Measurements from ENCODE around the gene KLRC1. TPM values are rescaled to one million over a fixed set of nuclear protein-coding genes. Genes with fewer than 3 reads are reported as not detected.
"Not testable (repeated sequence)": the region's sequence is repeated elsewhere in the genome, so short reads cannot be mapped to it uniquely, and the experiment has no call there.

The KLRC1 gene
- total and polyA plus RNA-seq, 8 donors: 0.50 to 11.3 (median 1.7) TPM; not detected in 1

- WGBS, 5 donors: 91 to 97% (median 92%) methylated on average over 3 of the region's 3 CpGs
- H3K36me3 ChIP-seq: no peaks in the 10 kb centered on the region
- H3K9me3 ChIP-seq: peaks cover 0 to 29% (median 17%) of the 10 kb centered on the region in 4 donors
- H3K27ac ChIP-seq: no peak overlapping the region
- no peak overlapping the region for H3K4me3 ChIP-seq
- no peaks in the 10 kb centered on the region for H3K4me1 ChIP-seq
- no peak for TF ChIP-seq POLR2A (IDR thresholded peaks at IDR 0.05)
- intact Hi-C loops (cut with DNase I; ENCODE audit: low total_unique reads): no loop called here
- DNase-seq: no peak
- no peaks in the 10 kb centered on the region for H3K27me3 ChIP-seq
Observed at GRCh38 chr12:10457760-10458159, 4.6 kb upstream of the KLRC1 start.

DNA sequence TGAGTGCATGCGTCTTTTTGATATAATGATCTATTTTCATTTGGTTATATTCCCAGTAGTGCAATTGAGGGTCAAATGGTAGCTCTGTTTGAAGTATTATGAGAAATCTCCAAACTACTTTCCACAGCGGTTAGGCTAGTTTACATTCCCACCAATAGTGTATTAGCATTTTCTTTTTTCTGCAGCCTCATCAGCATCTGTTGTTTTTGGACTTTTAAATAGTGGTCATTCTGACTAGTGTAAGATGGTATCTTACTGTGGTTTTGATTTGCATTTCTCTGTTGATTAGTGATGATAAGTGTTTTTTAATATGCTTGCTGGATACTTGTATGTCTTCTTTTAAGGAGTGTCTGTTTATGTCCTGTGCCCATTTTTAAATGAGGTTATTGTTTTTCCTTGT lies 3.7 kb upstream of the KLRC1 start:
- no peaks in the 10 kb centered on the region for H3K4me1 ChIP-seq
- intact Hi-C loops (cut with DNase I; ENCODE audit: low total_unique reads): no loop called here
- no peaks in the 10 kb centered on the region for H3K27me3 ChIP-seq
- TF ChIP-seq, protein P1, sequence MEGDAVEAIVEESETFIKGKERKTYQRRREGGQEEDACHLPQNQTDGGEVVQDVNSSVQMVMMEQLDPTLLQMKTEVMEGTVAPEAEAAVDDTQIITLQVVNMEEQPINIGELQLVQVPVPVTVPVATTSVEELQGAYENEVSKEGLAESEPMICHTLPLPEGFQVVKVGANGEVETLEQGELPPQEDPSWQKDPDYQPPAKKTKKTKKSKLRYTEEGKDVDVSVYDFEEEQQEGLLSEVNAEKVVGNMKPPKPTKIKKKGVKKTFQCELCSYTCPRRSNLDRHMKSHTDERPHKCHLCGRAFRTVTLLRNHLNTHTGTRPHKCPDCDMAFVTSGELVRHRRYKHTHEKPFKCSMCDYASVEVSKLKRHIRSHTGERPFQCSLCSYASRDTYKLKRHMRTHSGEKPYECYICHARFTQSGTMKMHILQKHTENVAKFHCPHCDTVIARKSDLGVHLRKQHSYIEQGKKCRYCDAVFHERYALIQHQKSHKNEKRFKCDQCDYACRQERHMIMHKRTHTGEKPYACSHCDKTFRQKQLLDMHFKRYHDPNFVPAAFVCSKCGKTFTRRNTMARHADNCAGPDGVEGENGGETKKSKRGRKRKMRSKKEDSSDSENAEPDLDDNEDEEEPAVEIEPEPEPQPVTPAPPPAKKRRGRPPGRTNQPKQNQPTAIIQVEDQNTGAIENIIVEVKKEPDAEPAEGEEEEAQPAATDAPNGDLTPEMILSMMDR (IDR thresholded peaks at IDR 0.05): no peak
- TF ChIP-seq POLR2A (IDR thresholded peaks at IDR 0.05) (no peak), EP300 (IDR thresholded peaks at IDR 0.05) (no peak), POLR2AphosphoS5 (IDR thresholded peaks at IDR 0.05) (no peak)
- no peak overlapping the region for H3K4me3 ChIP-seq
- H3K36me3 ChIP-seq: no peaks in the 10 kb centered on the region
- DNase-seq: no peak
- 82 to 93% (median 89%) methylated on average over 2 of the region's 2 CpGs for WGBS, 5 donors
- peaks cover 0 to 29% (median 17%) of the 10 kb centered on the region in 4 donors for H3K9me3 ChIP-seq
- no peak overlapping the region for H3K27ac ChIP-seq

- TF ChIP-seq POLR2AphosphoS5 (IDR thresholded peaks at IDR 0.05) (no peak), EP300 (IDR thresholded peaks at IDR 0.05) (no peak), POLR2A (IDR thresholded peaks at IDR 0.05) (no peak)
- no peaks in the 10 kb centered on the region for H3K36me3 ChIP-seq
- 78 to 100% (median 88%) methylated on average over 1 of the region's 1 CpG for WGBS, 5 donors
- DNase-seq: no peak
- H3K9me3 ChIP-seq: peaks cover 0 to 29% (median 17%) of the 10 kb centered on the region in 4 donors
- H3K27me3 ChIP-seq: no peaks in the 10 kb centered on the region
- intact Hi-C loops (cut with DNase I; ENCODE audit: low total_unique reads): no loop called here
- no peak overlapping the region for H3K27ac ChIP-seq
- H3K4me1 ChIP-seq: no peaks in the 10 kb centered on the region
- H3K4me3 ChIP-seq: no peak overlapping the region
Observed at GRCh38 chr12:10455766-10456165, 2.6 kb upstream of the KLRC1 start.

DNA sequence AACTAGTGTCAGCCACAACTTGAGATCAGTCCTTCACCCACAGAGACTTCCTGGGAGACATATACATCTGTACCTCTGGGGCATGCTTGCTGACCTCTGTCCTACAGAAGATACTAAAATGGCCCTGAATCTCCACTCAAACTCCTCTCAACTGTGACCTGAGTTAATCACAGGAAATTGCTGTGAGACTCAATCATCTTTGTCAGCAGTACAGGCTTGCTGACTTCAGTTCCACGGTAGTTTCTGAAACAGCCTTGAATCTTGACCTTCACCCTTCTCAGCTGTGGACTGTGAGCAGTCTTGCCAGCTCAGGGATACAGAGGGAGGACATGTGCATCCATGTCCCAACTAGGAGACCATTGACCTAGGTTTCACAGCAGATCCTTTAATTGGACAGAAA lies 1.4 kb upstream of the KLRC1 start:
- Histone ChIP-seq H3K4me1 (no peaks in the 10 kb centered on the region), H3K27ac (no peak overlapping the region), H3K9me3 (peaks cover 0 to 29% (median 17%) of the 10 kb centered on the region in 4 donors), H3K27me3 (no peaks in the 10 kb centered on the region), H3K36me3 (no peaks in the 10 kb centered on the region), H3K4me3 (no peak overlapping the region)
- 47 to 68% (median 60%) methylated on average over 1 of the region's 1 CpG for WGBS, 5 donors
- intact Hi-C loops (cut with DNase I; ENCODE audit: low total_unique reads): no loop called here
- no peak for TF ChIP-seq POLR2AphosphoS5 (IDR thresholded peaks at IDR 0.05)
- TF ChIP-seq, protein P1 (IDR thresholded peaks at IDR 0.05): no peak
- TF ChIP-seq EP300 (IDR thresholded peaks at IDR 0.05): no peak
- no peak for TF ChIP-seq POLR2A (IDR thresholded peaks at IDR 0.05)
- DNase-seq: no peak

DNA sequence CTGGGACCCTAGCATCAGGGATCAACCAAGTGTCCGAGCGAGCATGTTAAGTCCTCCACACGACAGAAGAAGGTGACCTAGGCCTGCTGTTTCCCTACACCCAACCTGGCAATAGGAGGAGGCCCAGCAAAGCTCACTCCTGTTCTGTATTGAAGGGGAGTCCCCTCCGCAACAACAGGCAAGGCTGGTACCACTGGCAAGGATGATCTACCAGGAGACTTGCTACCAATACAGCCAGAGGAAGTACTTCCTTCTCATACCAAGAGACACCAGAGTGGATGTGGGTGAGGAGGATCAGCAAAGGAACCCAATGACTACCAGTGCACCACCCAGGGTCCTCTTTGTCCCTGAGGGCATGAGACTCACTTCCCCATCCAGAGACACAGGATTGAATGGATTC lies 4.9 kb downstream of the KLRC1 start:
- Histone ChIP-seq H3K27ac (no peak overlapping the region), H3K4me1 (no peaks in the 10 kb centered on the region), H3K27me3 (no peaks in the 10 kb centered on the region), H3K36me3 (no peaks in the 10 kb centered on the region), H3K9me3 (no peaks in the 10 kb centered on the region), H3K4me3 (no peak overlapping the region)
- no peak for TF ChIP-seq POLR2AphosphoS5 (IDR thresholded peaks at IDR 0.05)
- no peak for TF ChIP-seq EP300 (IDR thresholded peaks at IDR 0.05)
- TF ChIP-seq, protein P1 (IDR thresholded peaks at IDR 0.05): no peak
- TF ChIP-seq POLR2A (IDR thresholded peaks at IDR 0.05): no peak
- no peak for DNase-seq
- intact Hi-C loops (cut with DNase I; ENCODE audit: low total_unique reads): no loop called here
- 84 to 94% (median 92%) methylated on average over 4 of the region's 4 CpGs for WGBS, 5 donors

DNA sequence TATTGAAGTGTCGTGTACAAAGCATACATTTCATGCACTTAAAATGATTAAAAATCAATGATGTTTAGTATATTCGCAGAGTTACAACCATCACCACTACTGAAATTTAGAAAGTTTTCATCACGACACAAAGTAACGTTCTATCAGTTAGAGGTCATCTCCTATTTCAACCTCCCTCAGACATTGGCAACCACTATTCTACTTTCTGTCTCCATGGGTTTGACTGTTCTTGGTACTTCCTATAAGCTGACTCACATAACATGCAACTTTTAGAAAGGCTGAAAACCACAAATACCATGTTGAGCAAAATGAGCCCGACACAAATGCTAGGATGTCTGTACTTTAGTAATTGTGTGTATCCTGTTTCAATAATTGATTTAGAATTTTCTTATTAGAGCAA lies 7.1 kb downstream of the KLRC1 start:
- DNase-seq; intact Hi-C loops (cut with DNase I; ENCODE audit: low total_unique reads); H3K4me3 ChIP-seq; H3K27ac ChIP-seq; H3K27me3 ChIP-seq; H3K4me1 ChIP-seq; H3K9me3 ChIP-seq; H3K36me3 ChIP-seq: not testable (repeated sequence)
- WGBS, 5 donors: 65 to 79% (median 67%) methylated on average over 5 of the region's 5 CpGs

DNA sequence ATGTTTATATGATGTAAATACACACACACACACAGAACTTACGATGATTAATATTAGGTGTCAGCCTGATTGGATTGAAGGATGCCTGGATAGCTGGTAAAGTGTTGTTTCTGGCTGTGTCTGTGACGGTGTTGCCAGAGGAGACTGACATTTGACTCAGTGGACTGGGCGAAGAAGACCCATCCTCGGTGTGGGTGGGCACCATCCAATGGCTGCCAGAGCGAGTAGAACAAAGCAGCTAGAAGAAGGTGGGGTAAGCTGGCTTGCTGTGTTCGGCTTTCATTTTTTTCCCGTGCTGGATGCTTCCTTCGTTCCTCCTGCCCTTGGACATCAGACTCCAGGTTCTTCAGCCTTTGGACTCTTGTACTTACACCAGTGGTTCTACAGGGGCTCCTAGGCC lies 12.0 kb downstream of the KLRC1 start:
- H3K4me3 ChIP-seq; DNase-seq; H3K27ac ChIP-seq; H3K4me1 ChIP-seq; H3K27me3 ChIP-seq; H3K9me3 ChIP-seq; H3K36me3 ChIP-seq; intact Hi-C loops (cut with DNase I; ENCODE audit: low total_unique reads): not testable (repeated sequence)
- 85 to 95% (median 88%) methylated on average over 6 to 8 of the region's 8 CpGs for WGBS, 5 donors

GRCh38 chr12:10439608-10440274 lies 13.4 kb downstream of the KLRC1 start:
- H3K27me3 ChIP-seq; H3K9me3 ChIP-seq; intact Hi-C loops (cut with DNase I; ENCODE audit: low total_unique reads); H3K4me1 ChIP-seq; H3K27ac ChIP-seq; H3K4me3 ChIP-seq; H3K36me3 ChIP-seq; DNase-seq: not testable (repeated sequence)
- WGBS, 5 donors: 67 to 92% (median 71%) methylated on average over 1 to 2 of the region's 2 CpGs

All from stomach (tissue), 9 donors.